Measurements from ENCODE around the gene METAP2. TPM values are rescaled to one million over a fixed set of nuclear protein-coding genes. Genes with fewer than 3 reads are reported as not detected.

METAP2 gene
- total RNA-seq, 1 donor from 2014 or later = 62.6 TPM

GRCh38 chr12:95543305-95543704, 69.4 kb downstream of the METAP2 start:
- Histone ChIP-seq H3K4me3 (no peak overlapping the region), H3K27ac (no peak overlapping the region), H3K27me3 (no peaks in the 10 kb centered on the region), H3K36me3 (no peaks in the 10 kb centered on the region), H3K9me3 (no peaks in the 10 kb centered on the region), H3K4me1 (no peaks in the 10 kb centered on the region)
- intact Hi-C loops (cut with DNase I) = no loop called here
- DNase-seq (ENCODE audit: extremely low spot score in 2 of 2) = no peak
- TF ChIP-seq POLR2A (IDR thresholded peaks at IDR 0.05) (no peak), POLR2AphosphoS5 (IDR thresholded peaks at IDR 0.05; ENCODE audit: insufficient read depth in 1 of 2, low read depth in 1 of 2) (no peak), CTCF (IDR thresholded peaks at IDR 0.05) (no peak)

- Histone ChIP-seq H3K9me3 (no peaks in the 10 kb centered on the region), H3K36me3 (no peaks in the 10 kb centered on the region), H3K4me1 (no peaks in the 10 kb centered on the region), H3K27ac (no peak overlapping the region), H3K4me3 (no peak overlapping the region), H3K27me3 (no peaks in the 10 kb centered on the region)
- TF ChIP-seq POLR2A (IDR thresholded peaks at IDR 0.05) = no peak
- no peak for TF ChIP-seq POLR2AphosphoS5 (IDR thresholded peaks at IDR 0.05; ENCODE audit: insufficient read depth in 1 of 2, low read depth in 1 of 2)
- no peak for TF ChIP-seq CTCF (IDR thresholded peaks at IDR 0.05)
- intact Hi-C loops (cut with DNase I) = no loop called here
- DNase-seq (ENCODE audit: extremely low spot score in 2 of 2) = no peak
Measured at GRCh38 chr12:95544756-95545155, 70.8 kb downstream of the METAP2 start.

GRCh38 chr12:95545303-95545702, 71.4 kb downstream of the METAP2 start:
- Histone ChIP-seq H3K36me3 (no peaks in the 10 kb centered on the region), H3K9me3 (no peaks in the 10 kb centered on the region), H3K4me1 (no peaks in the 10 kb centered on the region), H3K4me3 (no peak overlapping the region), H3K27ac (no peak overlapping the region), H3K27me3 (no peaks in the 10 kb centered on the region)
- DNase-seq (ENCODE audit: extremely low spot score in 2 of 2) = no peak
- TF ChIP-seq POLR2AphosphoS5 (IDR thresholded peaks at IDR 0.05; ENCODE audit: insufficient read depth in 1 of 2, low read depth in 1 of 2) (no peak), CTCF (IDR thresholded peaks at IDR 0.05) (no peak), POLR2A (IDR thresholded peaks at IDR 0.05) (no peak)
- intact Hi-C loops (cut with DNase I) = no loop called here

GRCh38 chr12:95545731-95546490, 72.0 kb downstream of the METAP2 start:
- Histone ChIP-seq H3K4me3 (no peak overlapping the region), H3K9me3 (no peaks in the 10 kb centered on the region), H3K27ac (no peak overlapping the region), H3K4me1 (no peaks in the 10 kb centered on the region), H3K27me3 (no peaks in the 10 kb centered on the region), H3K36me3 (no peaks in the 10 kb centered on the region)
- intact Hi-C loops (cut with DNase I) = no loop called here
- no peak for DNase-seq (ENCODE audit: extremely low spot score in 2 of 2)
- no peak for TF ChIP-seq POLR2A (IDR thresholded peaks at IDR 0.05)
- no peak for TF ChIP-seq CTCF (IDR thresholded peaks at IDR 0.05)
- no peak for TF ChIP-seq POLR2AphosphoS5 (IDR thresholded peaks at IDR 0.05; ENCODE audit: insufficient read depth in 1 of 2, low read depth in 1 of 2)

- H3K4me1 ChIP-seq = no peaks in the 10 kb centered on the region
- no peaks in the 10 kb centered on the region for H3K36me3 ChIP-seq
- H3K27me3 ChIP-seq = no peaks in the 10 kb centered on the region
- no peak for TF ChIP-seq CTCF (IDR thresholded peaks at IDR 0.05)
- TF ChIP-seq POLR2AphosphoS5 (IDR thresholded peaks at IDR 0.05; ENCODE audit: insufficient read depth in 1 of 2, low read depth in 1 of 2) = no peak
- no peak for TF ChIP-seq POLR2A (IDR thresholded peaks at IDR 0.05)
- no peak for DNase-seq (ENCODE audit: extremely low spot score in 2 of 2)
- no peak overlapping the region for H3K27ac ChIP-seq
- intact Hi-C loops (cut with DNase I) = no loop called here
- no peak overlapping the region for H3K4me3 ChIP-seq
- no peaks in the 10 kb centered on the region for H3K9me3 ChIP-seq
Measured at GRCh38 chr12:95546491-95546813, 72.5 kb downstream of the METAP2 start.
